Endodermal cell (in vitro differentiated cells): Measurements from ENCODE around the gene LRCH4. TPM values are rescaled to one million over a fixed set of nuclear protein-coding genes. Genes with fewer than 3 reads are reported as not detected.

Experiments
- DNase-seq: peaks from one replicate; pipeline ENCODE4 v3.0.0-alpha.2; 2017
- H3K27ac ChIP-seq: 2 replicates; pipeline ENCODE4 v1.5.1; 2013; ENCODE audit warnings: mild to moderate bottlenecking, low read depth, low read length, moderate library complexity
- H3K27me3 ChIP-seq: 2 replicates; pipeline ENCODE4 v1.6.1; 2013; ENCODE audit warnings: mild to moderate bottlenecking, low read length, moderate library complexity; ENCODE audit not compliant: insufficient read depth, control insufficient read depth, poor library complexity, severe bottlenecking
- H3K36me3 ChIP-seq: 2 replicates; pipeline ENCODE4 v1.7.0; 2013; ENCODE audit warnings: mild to moderate bottlenecking, low read length, moderate library complexity; ENCODE audit not compliant: control insufficient read depth, insufficient read depth
- H3K4me1 ChIP-seq: one replicate; pipeline ENCODE4 v1.7.0; 2013; ENCODE audit warnings: low read length; ENCODE audit not compliant: control insufficient read depth, insufficient read depth
- H3K4me3 ChIP-seq: 2 replicates; pipeline ENCODE4 v1.5.1; 2013; ENCODE audit warnings: mild to moderate bottlenecking, low read length, moderate library complexity
- H3K9ac ChIP-seq: 2 replicates; pipeline ENCODE4 v1.6.1; 2013; ENCODE audit warnings: mild to moderate bottlenecking, low read length, moderate library complexity; ENCODE audit not compliant: poor library complexity, severe bottlenecking; ENCODE audit errors: extremely low read depth
- H3K9me3 ChIP-seq: 2 replicates; pipeline ENCODE4 v1.6.1; 2013; ENCODE audit warnings: mild to moderate bottlenecking, low read length, moderate library complexity; ENCODE audit not compliant: control insufficient read depth
- H3K27ac Mint-ChIP-seq: 2 replicates; pipeline ENCODE4 v1.8.0; 2020; ENCODE audit warnings: mixed read lengths
- H3K27me3 Mint-ChIP-seq: 2 replicates; pipeline ENCODE4 v1.8.0; 2021; ENCODE audit warnings: mild to moderate bottlenecking, mixed read lengths; ENCODE audit not compliant: insufficient read depth
- H3K36me3 Mint-ChIP-seq: 2 replicates; pipeline ENCODE4 v1.8.0; 2020; ENCODE audit warnings: low read depth, mixed read lengths
- H3K4me1 Mint-ChIP-seq: 2 replicates; pipeline ENCODE4 v1.8.0; 2020; ENCODE audit warnings: mixed read lengths
- H3K4me3 Mint-ChIP-seq: 2 replicates; pipeline ENCODE4 v1.8.0; 2020; ENCODE audit warnings: mild to moderate bottlenecking, moderate library complexity, mixed read lengths
- H3K9me3 Mint-ChIP-seq: 2 replicates; pipeline ENCODE4 v1.8.0; 2020; ENCODE audit warnings: mild to moderate bottlenecking, mixed read lengths
- WGBS, 2 experiments: methylation state at CpG; one replicate each; pipeline versions ENCODE4 v1.1.5 to v1.1.7; 2013; ENCODE audit warnings: missing lambda C conversion rate in 2 of 2, mixed read lengths in 1 of 2; ENCODE audit not compliant: insufficient coverage in 1 of 2, insufficient read length in 1 of 2; 5-methylcytosine and 5-hydroxymethylcytosine counted together
- total RNA-seq, 2 donors: library from RNA; stranded (reverse); fragmentation: NEBNext Ultra II Directional in 1 of 2; extraction: Animal tissue kit (Norgen Biotek cat#: 25700) in 1 of 2; gene quantifications; 2 replicates in 1 of 2; 3 replicates in 1 of 2; pipeline ENCODE4 v1.2.1, GENCODE V29; 2021
- TF ChIP-seq, protein P1 (sequence below): fragments of 200-600 bp; sonication (generic); conservative IDR thresholded peaks from 2 replicates; pipeline ENCODE4 v1.5.0; 2021; ENCODE audit warnings: antibody characterized with exemption, mild to moderate bottlenecking

Gene LRCH4
- total RNA-seq, 2 donors from 2014 or later, result 49.4 to 56.0 TPM

DNA sequence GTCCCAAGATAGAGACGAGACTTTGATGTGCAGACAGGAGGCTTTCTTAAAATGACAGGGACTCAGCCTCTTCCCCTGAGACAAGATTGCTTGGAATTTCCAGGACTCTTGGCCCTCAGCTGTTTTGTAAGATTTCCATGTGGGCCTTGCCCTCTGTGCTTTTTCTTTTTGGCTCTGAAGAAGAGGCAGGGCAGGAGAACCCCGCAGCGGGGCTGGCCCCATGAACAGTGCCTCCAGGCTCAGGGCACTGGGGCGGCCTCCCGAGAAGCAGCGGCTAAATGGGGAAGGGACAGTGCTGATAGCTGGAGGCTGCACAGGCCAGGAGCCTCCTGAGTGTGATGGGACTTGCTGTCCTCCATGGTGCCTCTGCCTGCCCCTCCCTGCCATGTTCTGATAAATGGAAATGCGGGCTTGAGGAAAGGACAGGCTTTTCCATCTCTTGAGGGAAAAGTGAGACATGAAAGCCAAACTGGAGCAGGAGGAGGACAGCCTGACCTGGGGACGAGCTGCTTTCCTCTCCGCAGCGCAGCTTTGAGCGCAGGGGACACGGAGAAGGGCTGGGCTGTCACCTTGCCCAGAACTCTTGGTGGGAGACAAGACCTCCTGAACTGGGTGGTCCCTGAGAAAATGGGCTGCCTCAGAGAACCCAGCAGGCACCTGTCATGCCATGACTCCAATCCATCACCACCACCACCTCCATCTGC is 24.3 kb downstream of the LRCH4 start:
- 94 to 98% methylated on average over 6 to 12 of the region's 12 CpGs for WGBS, 2 experiments
- no peak overlapping the region for H3K27ac Mint-ChIP-seq

DNA sequence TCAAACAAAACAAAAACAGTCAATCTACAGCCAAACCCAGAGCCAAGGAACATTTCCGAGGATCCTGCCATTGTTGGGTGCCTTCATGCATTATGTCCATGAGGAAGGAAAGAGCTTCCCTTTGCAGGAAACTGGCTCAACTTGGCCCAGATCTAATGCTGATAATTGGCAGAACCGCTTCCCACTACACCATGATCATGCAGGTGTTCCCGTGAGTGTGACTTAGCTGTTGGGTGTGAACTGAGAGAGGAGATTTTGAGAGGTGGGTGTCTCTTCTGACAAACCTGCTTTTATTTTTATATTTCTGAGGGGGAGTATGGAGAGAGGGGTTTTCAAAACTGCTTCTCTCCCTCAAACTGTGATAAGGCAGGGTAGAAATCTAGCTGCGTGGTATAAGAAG is 26.8 kb downstream of the LRCH4 start:
- Histone ChIP-seq H3K4me3 (no peak overlapping the region), H3K27ac (no peak overlapping the region), H3K9me3 (no peaks in the 10 kb centered on the region), H3K36me3 (peaks cover 86% of the 10 kb centered on the region), H3K27me3 (no peaks in the 10 kb centered on the region), H3K9ac (no peak overlapping the region), H3K4me1 (no peaks in the 10 kb centered on the region)
- DNase-seq, result no peak
- Mint-ChIP-seq H3K4me1 (no peaks in the 10 kb centered on the region), H3K27ac (no peak overlapping the region), H3K36me3 (peaks cover 60% of the 10 kb centered on the region), H3K9me3 (no peaks in the 10 kb centered on the region), H3K4me3 (no peak overlapping the region), H3K27me3 (no peaks in the 10 kb centered on the region)
- 93 to 100% methylated on average over 2 to 4 of the region's 4 CpGs for WGBS, 2 experiments
- TF ChIP-seq, protein P1, sequence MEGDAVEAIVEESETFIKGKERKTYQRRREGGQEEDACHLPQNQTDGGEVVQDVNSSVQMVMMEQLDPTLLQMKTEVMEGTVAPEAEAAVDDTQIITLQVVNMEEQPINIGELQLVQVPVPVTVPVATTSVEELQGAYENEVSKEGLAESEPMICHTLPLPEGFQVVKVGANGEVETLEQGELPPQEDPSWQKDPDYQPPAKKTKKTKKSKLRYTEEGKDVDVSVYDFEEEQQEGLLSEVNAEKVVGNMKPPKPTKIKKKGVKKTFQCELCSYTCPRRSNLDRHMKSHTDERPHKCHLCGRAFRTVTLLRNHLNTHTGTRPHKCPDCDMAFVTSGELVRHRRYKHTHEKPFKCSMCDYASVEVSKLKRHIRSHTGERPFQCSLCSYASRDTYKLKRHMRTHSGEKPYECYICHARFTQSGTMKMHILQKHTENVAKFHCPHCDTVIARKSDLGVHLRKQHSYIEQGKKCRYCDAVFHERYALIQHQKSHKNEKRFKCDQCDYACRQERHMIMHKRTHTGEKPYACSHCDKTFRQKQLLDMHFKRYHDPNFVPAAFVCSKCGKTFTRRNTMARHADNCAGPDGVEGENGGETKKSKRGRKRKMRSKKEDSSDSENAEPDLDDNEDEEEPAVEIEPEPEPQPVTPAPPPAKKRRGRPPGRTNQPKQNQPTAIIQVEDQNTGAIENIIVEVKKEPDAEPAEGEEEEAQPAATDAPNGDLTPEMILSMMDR, result no peak

More for the DNA sequence above, 24.3 kb downstream of the LRCH4 start:
- Histone ChIP-seq H3K9me3 (no peaks in the 10 kb centered on the region), H3K4me1 (no peaks in the 10 kb centered on the region), H3K4me3 (no peak overlapping the region), H3K27ac (no peak overlapping the region), H3K27me3 (no peaks in the 10 kb centered on the region), H3K9ac (no peak overlapping the region), H3K36me3 (peaks cover 82% of the 10 kb centered on the region)
- TF ChIP-seq, protein P1, result no peak
- Mint-ChIP-seq H3K4me1 (no peaks in the 10 kb centered on the region), H3K36me3 (peaks cover 46% of the 10 kb centered on the region), H3K9me3 (no peaks in the 10 kb centered on the region), H3K27me3 (no peaks in the 10 kb centered on the region), H3K4me3 (no peak overlapping the region)
- no peak for DNase-seq

DNA sequence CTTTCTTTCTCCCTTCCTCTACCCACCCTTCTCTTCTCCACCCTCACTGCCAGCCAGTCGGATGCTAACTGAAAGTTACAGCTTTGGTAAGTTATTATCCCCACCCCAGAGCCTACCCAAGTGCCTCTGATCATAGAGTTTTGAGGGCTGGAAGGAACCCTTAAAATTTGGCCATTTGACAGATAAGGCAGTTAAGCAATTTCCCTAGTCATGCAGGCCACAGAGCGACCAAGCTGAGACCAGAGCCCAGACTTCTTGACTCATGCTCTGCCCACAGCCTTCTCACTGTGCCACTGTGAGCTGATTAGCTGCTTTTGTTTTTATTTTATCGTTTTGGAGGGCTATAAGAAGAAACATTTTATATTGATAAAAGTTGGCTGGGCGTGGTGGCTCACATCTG is 29.4 kb downstream of the LRCH4 start:
- Mint-ChIP-seq H3K27me3 (no peaks in the 10 kb centered on the region), H3K4me3 (no peak overlapping the region), H3K9me3 (no peaks in the 10 kb centered on the region), H3K36me3 (peaks cover 54% of the 10 kb centered on the region), H3K27ac (no peak overlapping the region), H3K4me1 (no peaks in the 10 kb centered on the region)
- H3K36me3 ChIP-seq, result peaks cover 84% of the 10 kb centered on the region
- H3K4me3 ChIP-seq, result no peak overlapping the region
- H3K4me1 ChIP-seq, result no peaks in the 10 kb centered on the region
- H3K27me3 ChIP-seq, result no peaks in the 10 kb centered on the region
- no peaks in the 10 kb centered on the region for H3K9me3 ChIP-seq
- no peak overlapping the region for H3K9ac ChIP-seq
- TF ChIP-seq, protein P1, result no peak
- DNase-seq, result no peak
- WGBS, 2 experiments, result 92 to 100% methylated on average over 3 to 4 of the region's 4 CpGs
- H3K27ac ChIP-seq, result no peak overlapping the region
